IMR-90 (cell line): ENCODE results near the gene CD79A. TPM values are rescaled to one million over a fixed set of nuclear protein-coding genes. Genes with fewer than 3 reads are reported as not detected.

Experiments
- ATAC-seq: fragments of 200-7000 bp; cut with Tn5 transposase; 2 replicates; pipeline ENCODE4 v1.9.1; 2020; ENCODE audit warnings: low read depth, mild to moderate bottlenecking, moderate library complexity
- BruUV-seq: library from RNA; stranded (reverse); fragments of 400-500 nt; replicated peaks from 2 replicates; lab custom pipeline; 2021; lab: Mats Ljungman, UMichigan
- CTCF ChIA-PET: fragments of 300-600 bp; formaldehyde crosslinking; extraction: SDS; loops from one replicate; lab custom pipeline; 2021; ENCODE audit warnings: antibody characterized with exemption; lab: Yijun Ruan, JAX
- POLR2A ChIA-PET: fragments of 300-600 bp; sonication (Branson Sonifier 250); formaldehyde crosslinking; loops from one replicate; lab custom pipeline; 2022; ENCODE audit warnings: antibody characterized with exemption; ENCODE audit not compliant: unreplicated experiment; lab: Charles Lee
- DNase-seq: peaks from one replicate; pipeline ENCODE4 v3.0.0; 2013
- H2AFZ ChIP-seq: replicated peaks from 2 replicates; pipeline ENCODE3; 2013; ENCODE audit warnings: low read length, mild to moderate bottlenecking; ENCODE audit not compliant: poor library complexity
- H2AK5ac ChIP-seq: 2 replicates; pipeline ENCODE4 v1.6.1; 2013; ENCODE audit warnings: low read depth, low read length, inconsistent platforms
- H2AK9ac ChIP-seq: replicated peaks from 2 replicates; pipeline ENCODE3; 2013; ENCODE audit warnings: mild to moderate bottlenecking, low read depth, low read length, moderate library complexity; ENCODE audit not compliant: poor library complexity
- H2BK120ac ChIP-seq: 2 replicates; pipeline ENCODE4 v1.6.1; 2013; ENCODE audit warnings: low read depth, low read length, inconsistent platforms
- H2BK15ac ChIP-seq: 3 replicates; pipeline ENCODE4 v1.6.1; 2013; ENCODE audit warnings: low read depth, low read length, inconsistent platforms
- H2BK20ac ChIP-seq: 2 replicates; pipeline ENCODE4 v1.6.1; 2013; ENCODE audit warnings: low read depth, mild to moderate bottlenecking, inconsistent platforms, low read length, moderate library complexity
- H2BK5ac ChIP-seq: 2 replicates; pipeline ENCODE4 v1.6.1; 2013; ENCODE audit warnings: mild to moderate bottlenecking, low read depth, low read length, inconsistent platforms; ENCODE audit not compliant: poor library complexity, severe bottlenecking
- H3K14ac ChIP-seq: replicated peaks from 2 replicates; pipeline ENCODE4 v1.6.1; 2013; ENCODE audit warnings: low read depth, low read length, inconsistent platforms
- H3K18ac ChIP-seq: 2 replicates; pipeline ENCODE4 v1.6.1; 2013; ENCODE audit warnings: low read depth, low read length, control low read depth
- H3K23ac ChIP-seq: 2 replicates; pipeline ENCODE4 v1.6.1; 2013; ENCODE audit warnings: low read depth, low read length, inconsistent platforms
- H3K27ac ChIP-seq: 2 replicates; pipeline ENCODE4 v1.5.1; 2013; ENCODE audit warnings: mild to moderate bottlenecking, control low read depth, low read length; ENCODE audit not compliant: insufficient read depth
- H3K27me3 ChIP-seq: 2 replicates; pipeline ENCODE4 v1.6.1; 2013; ENCODE audit warnings: low read length; ENCODE audit not compliant: control insufficient read depth, insufficient read depth
- H3K36me3 ChIP-seq: 2 replicates; pipeline ENCODE4 v1.6.1; 2013; ENCODE audit warnings: low read length, mixed read lengths; ENCODE audit not compliant: control insufficient read depth, insufficient read depth
- H3K4ac ChIP-seq: 2 replicates; pipeline ENCODE4 v1.6.1; 2013; ENCODE audit warnings: low read depth, low read length, inconsistent platforms
- H3K4me1 ChIP-seq: 2 replicates; pipeline ENCODE4 v1.6.1; 2013; ENCODE audit warnings: low read length, mixed read lengths; ENCODE audit not compliant: control insufficient read depth, insufficient read depth
- H3K4me2 ChIP-seq: 2 replicates; pipeline ENCODE4 v1.6.1; 2013; ENCODE audit warnings: low read depth, mild to moderate bottlenecking, control low read depth, low read length, moderate library complexity
- H3K4me3 ChIP-seq: 2 replicates; pipeline ENCODE4 v1.5.1; 2013; ENCODE audit warnings: low read depth, mild to moderate bottlenecking, control low read depth, low read length, moderate library complexity; ENCODE audit not compliant: insufficient read depth
- H3K56ac ChIP-seq: 2 replicates; pipeline ENCODE4 v1.6.1; 2013; ENCODE audit warnings: low read length, inconsistent platforms; ENCODE audit not compliant: insufficient read depth; ENCODE audit errors: extremely low read depth
- H3K79me1 ChIP-seq, 2 experiments: 2 replicates each; pipeline ENCODE4 v1.6.1; 2013; ENCODE audit warnings: low read length in 2 of 2, inconsistent platforms in 1 of 2, low read depth in 1 of 2
- H3K9ac ChIP-seq: 2 replicates; pipeline ENCODE4 v1.6.1; 2013; ENCODE audit warnings: low read depth, low read length, control low read depth
- H3K9me1 ChIP-seq: 2 replicates; pipeline ENCODE4 v1.6.1; 2013; ENCODE audit warnings: low read length, inconsistent platforms; ENCODE audit not compliant: insufficient read depth
- H3K9me3 ChIP-seq: 2 replicates; pipeline ENCODE4 v1.6.1; 2013; ENCODE audit warnings: low read length; ENCODE audit not compliant: control insufficient read depth, insufficient read depth
- H4K20me1 ChIP-seq: 2 replicates; pipeline ENCODE4 v1.6.1; 2013; ENCODE audit warnings: low read length, inconsistent platforms; ENCODE audit not compliant: insufficient read depth
- H4K5ac ChIP-seq: 2 replicates; pipeline ENCODE4 v1.6.1; 2013; ENCODE audit warnings: mild to moderate bottlenecking, low read depth, low read length, control low read depth
- H4K8ac ChIP-seq, 2 experiments: 2 replicates each; pipeline ENCODE4 v1.6.1; 2013; ENCODE audit warnings: low read depth in 2 of 2, low read length in 2 of 2, control low read depth in 1 of 2, inconsistent platforms in 1 of 2
- H4K91ac ChIP-seq: 2 replicates; pipeline ENCODE4 v1.6.1; 2013; ENCODE audit warnings: low read depth, low read length, inconsistent platforms; ENCODE audit not compliant: insufficient read depth
- CEBPB ChIP-seq: IDR thresholded peaks from 2 replicates; pipeline ENCODE4 v1.6.1; 2012; ENCODE audit warnings: low read depth, low read length, improper control_type of control experiment
- CHD1 ChIP-seq: IDR thresholded peaks from 2 replicates; pipeline ENCODE4 v1.6.1; 2012; ENCODE audit warnings: low read depth, low read length, improper control_type of control experiment
- CTCF ChIP-seq: conservative IDR thresholded peaks from 2 replicates; pipeline ENCODE4 v1.5.1; 2012; ENCODE audit warnings: mild to moderate bottlenecking, low read depth, low read length, improper control_type of control experiment
- ELK1 ChIP-seq: fragments of 150-350 bp; IDR thresholded peaks from 2 replicates; pipeline ENCODE4 v1.6.1; 2016; ENCODE audit warnings: low read depth, mild to moderate bottlenecking, low read length, moderate library complexity, borderline replicate concordance
- MAFK ChIP-seq: IDR thresholded peaks from 2 replicates; pipeline ENCODE4 v1.6.1; 2012; ENCODE audit warnings: low read depth, low read length, improper control_type of control experiment
- MAZ ChIP-seq: IDR thresholded peaks from 2 replicates; pipeline ENCODE4 v1.6.1; 2012; ENCODE audit warnings: low read depth, mild to moderate bottlenecking, low read length, improper control_type of control experiment, moderate library complexity, borderline replicate concordance
- MXI1 ChIP-seq: IDR thresholded peaks from 2 replicates; pipeline ENCODE4 v1.6.1; 2012; ENCODE audit warnings: low read depth, mild to moderate bottlenecking, low read length, moderate library complexity, borderline replicate concordance
- POLR2A ChIP-seq: IDR thresholded peaks from 2 replicates; pipeline ENCODE4 v1.6.1; 2012; ENCODE audit warnings: mild to moderate bottlenecking, low read depth, low read length
- RAD21 ChIP-seq: IDR thresholded peaks from 2 replicates; pipeline ENCODE4 v1.6.1; 2012; ENCODE audit warnings: low read length, improper control_type of control experiment
- RCOR1 ChIP-seq: IDR thresholded peaks from 2 replicates; pipeline ENCODE4 v1.6.1; 2012; ENCODE audit warnings: mild to moderate bottlenecking, low read length, improper control_type of control experiment; ENCODE audit not compliant: insufficient replicate concordance
- USF2 ChIP-seq: fragments of 150-350 bp; IDR thresholded peaks from 2 replicates; pipeline ENCODE4 v1.6.1; 2017; ENCODE audit warnings: mild to moderate bottlenecking, antibody characterized with exemption, low read length, low read depth
- WGBS, 2 experiments: methylation state at CpG; one replicate each; pipeline versions ENCODE4 v1.1.5 to v1.1.7; 2013; ENCODE audit warnings: missing lambda C conversion rate in 2 of 2; ENCODE audit not compliant: insufficient read length in 1 of 2; ENCODE audit errors: extremely low coverage in 2 of 2; 5-methylcytosine and 5-hydroxymethylcytosine counted together
- dilution Hi-C: fragments of 300-500 bp; cut with HindIII; formaldehyde crosslinking; loops from one replicate; pipeline ENCODE4 v1.14.3; 2018; ENCODE audit warnings: low sequenced_read_pairs; ENCODE audit not compliant: unreplicated experiment
- in situ Hi-C: fragments of 300-500 bp; cut with MboI; formaldehyde crosslinking; loops from 3 replicates; pipeline ENCODE4 v1.14.3; 2019; ENCODE audit warnings: low sequenced_read_pairs, inconsistent platforms, mixed read lengths
- intact Hi-C: fragments of 100-400 bp; cut with micrococcal nuclease; formaldehyde crosslinking; loops from 2 replicates; pipeline ENCODE4 v1.10.0; 2022
- polyA plus RNA-seq, 3 experiments: library from polyadenylated mRNA; depleted of rRNA; stranded (reverse); fragments of >200 nt; gene quantifications; 2 replicates each; pipeline ENCODE4 v1.2.3, GENCODE V29; 2012; ENCODE audit warnings: low replicate concordance in 1 of 3
- total RNA-seq: library from RNA; depleted of rRNA; stranded (reverse); fragments of >200 nt; gene quantifications from 2 replicates; pipeline ENCODE4 v1.2.3, GENCODE V29; 2012

The CD79A gene
- total and polyA plus RNA-seq, 2 of the 4 experiments (the other 2 are of a cell fraction): 0.19 TPM; not detected in 1

GRCh38 chr19:41877916-41878905, 1.1 kb downstream of the CD79A start (continued):
- TF ChIP-seq POLR2A (no peak), MAZ (no peak)

- H3K27ac ChIP-seq: no peak overlapping the region
- H3K9ac ChIP-seq: no peak overlapping the region
- no peak overlapping the region for H3K4me2 ChIP-seq
- dilution Hi-C loops (no loop called here), in situ Hi-C loops (no loop called here), intact Hi-C loops (no loop called here)
- no peak overlapping the region for H3K14ac ChIP-seq
- H4K91ac ChIP-seq: no peak overlapping the region
- no peak overlapping the region for H3K4ac ChIP-seq
- no peaks in the 10 kb centered on the region for H3K36me3 ChIP-seq
- no peak overlapping the region for H2AK9ac ChIP-seq
- no peak overlapping the region for H2AK5ac ChIP-seq
- no peak overlapping the region for H3K56ac ChIP-seq
- no peak overlapping the region for H2BK5ac ChIP-seq
- no peak overlapping the region for H3K18ac ChIP-seq
- no peaks in the 10 kb centered on the region for H3K9me3 ChIP-seq
- H3K9me1 ChIP-seq: peaks cover 3% of the 10 kb centered on the region; the same call in 1 of the 2 replicates
- ChIA-PET POLR2A (no interaction called here), CTCF (no interaction called here)
- no peaks in the 10 kb centered on the region for H4K20me1 ChIP-seq
- H2BK15ac ChIP-seq: no peak overlapping the region
- BruUV-seq: no TSS peak
- no peaks in the 10 kb centered on the region for H3K4me1 ChIP-seq
- H3K79me1 ChIP-seq: peaks cover 6 to 7% of the 10 kb centered on the region in 2 experiments; a peak in 1 of 4 replicates
- no peak overlapping the region for H3K4me3 ChIP-seq
- no peak overlapping the region for H2AFZ ChIP-seq
- H2BK120ac ChIP-seq: no peak overlapping the region
- 88% methylated on average over 8 of the region's 21 CpGs; no CpG with 5 or more reads in 1 of the 2 experiments for WGBS, 2 experiments
- ATAC-seq (no peak), DNase-seq (no peak)
- H3K27me3 ChIP-seq: peaks cover 15% of the 10 kb centered on the region; the same call in 1 of the 2 replicates
- H4K8ac ChIP-seq: no peak overlapping the region
- H3K23ac ChIP-seq: no peak overlapping the region
- no peak overlapping the region for H2BK20ac ChIP-seq
- no peak overlapping the region for H4K5ac ChIP-seq
- TF ChIP-seq CTCF (no peak), RAD21 (no peak), USF2 (no peak), MAFK (no peak), CEBPB (no peak), RCOR1 (no peak), ELK1 (no peak), MXI1 (no peak), MAZ (no peak), CHD1 (no peak), POLR2A (no peak)
These were observed 2.0 kb downstream of the CD79A start for GRCh38 chr19:41879080-41879479.
